Stimulated activated CD4-positive, alpha-beta T cell treated with anti-CD3 and anti-CD28 coated beads, Interleukin-15, amount 100 ng/mL, for 48 hours (primary cell): ENCODE data around the gene ACSL5.
A peak's percentile ranks its signal among the peaks of the same experiment; 100 is the strongest.

Source experiments
- DNase-seq, 2 donors: peaks; one replicate each; pipeline ENCODE4 v3.0.0-alpha.2; 2020; ENCODE audit warnings: low read depth in 2 of 2

ACSL5 gene

DNA sequence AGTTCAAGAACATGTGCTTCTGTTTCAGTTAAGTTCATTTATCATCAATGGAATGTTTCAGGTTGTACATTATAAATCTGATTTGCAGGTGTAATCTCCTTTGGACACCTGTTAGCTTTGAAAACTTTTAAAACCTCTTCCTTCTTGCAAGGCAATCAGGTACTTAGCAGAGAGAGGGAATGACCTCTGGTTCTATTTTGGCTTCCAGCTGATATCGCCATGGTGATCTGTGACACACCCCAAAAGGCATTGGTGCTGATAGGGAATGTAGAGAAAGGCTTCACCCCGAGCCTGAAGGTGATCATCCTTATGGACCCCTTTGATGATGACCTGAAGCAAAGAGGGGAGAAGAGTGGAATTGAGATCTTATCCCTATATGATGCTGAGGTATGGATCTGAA, 35.4 kb downstream of the ACSL5 start:
- no peak for DNase-seq

DNA sequence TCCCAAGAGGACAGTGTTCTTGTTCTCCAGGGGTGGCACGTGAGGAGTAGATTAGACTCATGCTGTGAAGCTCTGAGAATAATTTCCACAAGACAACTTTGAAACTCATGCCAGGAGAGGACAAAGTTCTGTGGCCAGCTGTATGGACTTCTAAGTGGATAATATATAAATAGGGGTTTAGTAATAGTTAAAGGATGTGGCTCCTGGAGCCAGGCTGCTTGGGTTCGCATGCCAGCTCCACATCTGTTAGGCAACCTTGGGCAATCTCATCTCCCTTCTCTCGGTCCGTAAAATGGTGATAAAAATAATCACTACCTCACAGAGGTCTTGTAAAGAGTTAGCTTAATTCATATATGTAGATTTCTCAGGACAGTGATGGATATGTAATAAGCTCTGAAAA, 35.8 kb downstream of the ACSL5 start:
- DNase-seq: no peak

DNA sequence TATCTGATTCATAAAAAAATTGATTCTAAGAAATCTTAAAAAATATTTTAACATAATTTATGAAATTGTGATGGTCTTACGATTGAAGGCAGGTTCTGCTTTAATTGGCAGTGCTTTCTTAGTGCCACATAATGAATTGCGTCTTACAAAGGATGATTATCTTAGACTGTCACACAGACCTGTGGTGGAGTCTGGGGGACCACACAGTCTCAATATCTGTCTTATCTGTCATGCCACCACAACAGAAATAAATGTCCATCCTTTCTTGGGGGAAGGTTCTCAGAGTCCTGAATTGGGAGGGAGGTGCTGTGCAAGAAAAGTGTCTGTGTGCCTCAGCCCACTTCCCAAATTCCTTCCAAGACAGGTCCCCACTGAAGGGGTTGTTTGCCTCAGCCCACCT, 38.8 kb downstream of the ACSL5 start:
- DNase-seq: no peak

DNA sequence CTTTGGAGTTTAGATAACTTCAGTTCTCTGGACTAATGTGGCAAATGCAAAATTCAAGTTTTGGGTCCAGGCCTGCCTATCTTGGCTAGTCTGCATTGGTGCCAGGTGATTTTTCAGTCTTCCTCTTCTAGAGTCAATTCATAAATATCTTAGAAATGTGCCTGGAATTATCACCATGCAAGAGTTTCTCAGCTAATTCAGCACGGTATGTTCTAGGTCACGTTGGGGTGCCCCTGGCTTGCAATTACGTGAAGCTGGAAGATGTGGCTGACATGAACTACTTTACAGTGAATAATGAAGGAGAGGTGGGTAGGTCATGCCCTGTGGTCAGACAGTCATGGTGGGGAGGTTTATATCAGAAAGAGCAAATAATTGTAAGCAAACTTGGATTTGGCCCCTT, 47.8 kb downstream of the ACSL5 start:
- no peak for DNase-seq

DNA sequence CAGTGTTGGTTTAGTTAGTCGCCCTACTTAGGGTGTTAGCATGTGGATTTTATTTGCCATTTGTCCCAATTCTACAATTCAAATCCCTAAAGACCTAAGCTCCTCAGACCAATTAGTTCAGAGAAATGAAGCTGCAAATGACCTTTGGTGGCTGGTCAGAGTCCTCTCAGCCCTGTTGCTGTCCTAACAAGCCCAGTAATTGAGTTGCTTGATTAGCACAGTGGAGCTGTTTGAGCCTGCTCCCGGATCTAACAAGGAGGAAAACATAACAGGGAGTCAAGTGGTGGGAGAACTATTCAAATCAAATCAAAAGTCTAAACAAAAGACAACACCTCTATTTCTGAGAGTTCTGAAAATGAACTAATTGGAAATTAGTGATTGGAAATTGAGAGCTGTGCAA, 50.7 kb downstream of the ACSL5 start:
- DNase-seq: no peak

DNA sequence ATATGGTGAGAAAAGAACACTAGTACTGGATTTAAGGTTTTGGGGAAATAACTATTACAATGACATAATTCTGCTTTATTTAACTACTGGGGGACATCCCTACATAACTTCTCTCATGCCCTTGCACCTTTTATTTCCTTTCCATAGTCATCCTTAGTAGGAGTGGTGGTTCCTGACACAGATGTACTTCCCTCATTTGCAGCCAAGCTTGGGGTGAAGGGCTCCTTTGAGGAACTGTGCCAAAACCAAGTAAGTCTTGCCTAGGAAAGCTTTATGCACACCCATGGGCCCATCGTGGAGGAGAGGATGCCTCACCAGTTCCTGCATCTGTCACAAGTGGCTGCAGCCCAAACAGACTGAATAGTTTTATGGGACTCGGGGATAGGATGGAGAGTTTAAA, 52.2 kb downstream of the ACSL5 start:
- no peak for DNase-seq

DNA sequence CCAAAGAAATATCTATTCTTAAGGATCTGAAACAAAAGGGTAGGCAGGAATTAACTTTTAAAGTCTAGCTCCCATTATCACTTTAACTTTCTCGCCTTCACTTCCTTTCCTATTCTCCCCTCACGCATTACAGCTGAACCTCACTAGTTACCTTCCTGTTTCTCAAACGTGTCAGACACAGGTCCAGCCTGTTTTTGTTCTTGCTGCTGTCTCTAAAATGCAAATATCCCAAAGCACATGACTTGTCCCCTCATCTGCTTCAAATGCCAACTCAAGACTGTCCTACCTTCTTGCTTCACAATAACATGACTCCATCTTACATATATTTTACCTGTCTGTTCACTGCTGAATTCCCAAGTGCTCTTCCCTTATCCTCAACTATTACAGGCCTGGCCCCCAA, 55.2 kb downstream of the ACSL5 start:
- DNase-seq: no peak

DNA sequence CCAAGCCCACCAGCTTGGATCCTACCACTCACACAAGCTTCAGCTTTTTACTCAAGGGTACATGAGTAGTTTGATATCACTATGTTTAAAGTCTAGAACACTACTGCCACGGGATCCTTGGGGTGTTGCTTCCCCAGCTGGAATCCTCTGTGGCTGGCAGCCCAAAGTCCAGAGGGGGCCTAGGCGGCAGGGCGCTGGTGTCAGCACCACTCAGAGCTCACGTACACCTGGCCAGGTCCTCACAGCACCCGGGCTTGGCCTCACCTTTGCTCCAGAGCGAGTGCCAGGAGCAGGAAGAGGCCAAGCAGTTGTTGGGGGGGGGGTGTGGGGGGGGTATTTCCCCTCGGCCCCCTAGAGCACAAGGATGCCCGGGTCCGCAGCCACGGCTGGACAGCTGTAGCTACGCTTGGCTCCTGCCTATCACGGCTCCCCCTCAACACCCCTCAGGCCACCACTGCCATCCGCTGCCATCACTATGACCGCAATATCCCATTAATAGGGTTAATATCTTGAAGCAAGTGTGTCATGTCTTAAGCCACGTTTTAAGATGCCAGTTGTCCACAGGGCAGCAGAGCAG, 55.8 kb downstream of the ACSL5 start:
- no peak for DNase-seq

DNA sequence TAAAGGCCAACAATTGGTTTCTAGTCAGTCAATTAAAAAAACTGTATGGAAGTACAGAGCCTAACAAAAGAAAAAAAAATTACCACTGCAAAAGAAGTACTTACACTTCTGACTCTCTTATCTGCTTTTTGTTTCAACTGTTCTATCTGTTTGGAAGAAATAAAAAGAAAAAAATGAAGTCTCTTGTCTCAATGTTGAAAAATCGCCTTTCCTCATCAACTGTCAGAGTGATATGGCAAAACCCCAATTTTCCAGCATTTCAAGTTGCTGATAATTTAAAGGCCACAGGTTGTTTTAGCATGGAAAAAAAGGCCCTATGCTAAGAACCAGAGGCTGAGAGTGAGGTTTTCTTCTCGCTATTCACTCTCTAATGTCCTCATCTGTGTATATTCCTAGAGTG, 59.2 kb downstream of the ACSL5 start:
- DNase-seq: no peak

DNA sequence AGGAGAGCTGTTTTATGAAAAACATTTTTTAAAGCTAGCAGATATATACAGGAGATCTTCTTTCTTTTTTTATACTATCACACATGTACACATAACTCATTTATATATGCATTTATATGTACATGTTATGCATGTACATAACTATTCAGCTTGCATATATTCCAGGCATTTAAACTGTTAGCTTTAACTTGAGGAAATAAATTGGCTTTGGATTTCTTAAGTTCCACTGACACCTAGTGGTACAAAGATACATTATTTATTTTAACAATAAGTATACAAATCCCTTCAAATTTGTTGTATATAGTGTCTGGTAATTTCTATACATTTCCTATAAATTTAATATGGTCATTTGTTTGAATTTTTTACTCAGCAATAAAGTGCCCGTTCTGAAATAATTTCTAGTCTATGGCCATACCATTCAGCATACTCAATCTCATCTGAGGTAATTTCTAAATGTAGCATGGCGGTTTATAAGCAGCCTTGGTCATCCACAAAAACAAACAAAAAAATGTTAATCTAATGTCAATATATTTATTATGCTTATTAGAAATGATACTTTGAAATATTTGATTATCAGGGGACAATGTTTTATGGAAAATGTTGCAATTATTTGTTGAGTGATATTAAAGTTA, 61.2 kb downstream of the ACSL5 start:
- no peak for DNase-seq

DNA sequence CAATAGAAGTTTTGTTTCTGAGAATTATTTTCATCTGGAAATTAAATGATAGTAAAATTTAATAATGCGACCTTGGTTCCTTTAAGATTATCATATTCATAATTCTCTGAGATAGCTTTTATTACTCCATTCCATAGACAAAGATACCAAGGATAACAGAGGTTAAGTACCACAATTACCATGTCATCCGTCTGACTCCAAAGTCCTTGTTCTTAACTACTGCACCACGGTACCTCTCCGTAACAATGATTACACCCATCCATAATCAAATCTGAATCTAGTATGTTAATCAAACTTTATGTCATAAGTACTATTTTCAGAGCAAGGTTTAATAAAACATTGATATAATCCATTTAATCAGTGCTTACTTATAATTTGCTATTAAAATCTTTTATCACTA, 64.4 kb downstream of the ACSL5 start:
- DNase-seq: no peak

DNA sequence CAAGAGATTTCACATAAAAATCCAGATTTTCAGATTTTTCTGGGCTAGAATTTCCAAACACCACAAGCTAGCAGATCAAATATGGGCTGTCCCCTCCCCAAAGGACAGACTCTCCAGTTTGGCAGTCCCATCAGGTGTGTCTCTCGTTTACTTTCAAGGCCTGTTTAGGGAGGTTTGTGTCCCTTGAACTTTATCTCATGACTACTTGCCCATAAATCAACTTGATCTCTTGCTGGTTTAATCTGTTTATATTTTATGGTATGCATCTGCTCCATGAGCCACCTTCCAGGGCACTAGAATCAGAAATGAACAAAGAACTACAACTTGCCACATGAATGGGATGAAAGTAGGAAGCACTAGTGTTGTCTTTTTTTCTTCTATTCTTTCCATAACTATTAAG, 67.6 kb downstream of the ACSL5 start:
- no peak for DNase-seq

DNA sequence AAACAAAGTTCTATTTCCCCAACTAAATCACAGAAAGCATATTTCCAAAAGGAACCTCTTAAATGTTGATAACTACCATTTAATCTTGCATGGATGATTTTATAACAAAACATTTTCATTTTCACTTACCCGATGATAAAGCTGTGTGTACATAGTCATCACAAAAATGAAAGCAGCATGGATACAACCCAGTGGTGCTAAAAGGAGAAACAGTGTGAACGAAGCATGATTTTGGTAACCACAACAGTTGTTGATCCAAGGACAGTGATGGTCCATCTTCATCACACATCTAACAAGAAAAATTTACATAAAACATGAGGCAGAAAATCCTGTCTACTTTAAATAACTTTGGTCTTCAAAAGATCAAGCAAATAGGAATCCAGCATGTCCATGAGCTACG, 68.1 kb downstream of the ACSL5 start:
- DNase-seq: no peak

DNA sequence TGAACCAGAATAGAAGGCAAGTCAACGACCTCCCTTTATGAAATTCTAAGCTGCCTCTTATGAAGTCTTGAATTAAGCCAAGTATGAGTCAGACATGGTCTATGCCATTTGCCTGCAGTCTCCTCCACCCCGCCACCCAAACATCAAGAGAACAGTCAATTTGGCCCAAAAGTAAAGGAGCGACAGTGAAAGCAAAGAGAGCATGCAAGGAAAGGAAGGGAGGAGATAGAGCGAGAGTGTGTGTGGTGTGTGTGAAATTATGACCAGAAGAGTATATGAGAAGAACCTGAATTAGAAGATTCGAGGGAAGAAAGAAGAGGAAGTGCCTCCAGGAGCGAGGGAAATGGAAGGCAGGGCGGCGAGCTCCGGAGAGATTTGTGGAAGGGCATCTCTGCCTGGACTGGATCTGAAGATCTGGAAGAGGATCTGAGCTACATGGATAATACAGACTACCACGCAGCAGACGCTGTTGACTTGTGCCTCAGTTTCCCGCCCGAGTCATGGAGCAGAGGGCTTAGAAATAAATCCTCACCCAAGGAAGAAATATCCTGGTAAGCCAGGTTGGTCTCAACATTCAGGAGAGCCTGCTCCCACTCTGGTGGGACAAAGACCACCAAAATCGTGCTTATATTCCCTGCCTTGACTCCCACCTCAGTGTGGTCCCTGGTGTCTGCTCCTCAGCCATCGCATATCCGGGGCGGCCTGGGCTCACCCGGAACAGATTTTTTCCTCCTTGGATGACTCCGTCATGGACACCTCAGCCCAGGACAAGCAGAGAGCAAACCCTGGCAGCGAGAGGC, 72.3 kb downstream of the ACSL5 start:
- DNase-seq: no peak

DNA sequence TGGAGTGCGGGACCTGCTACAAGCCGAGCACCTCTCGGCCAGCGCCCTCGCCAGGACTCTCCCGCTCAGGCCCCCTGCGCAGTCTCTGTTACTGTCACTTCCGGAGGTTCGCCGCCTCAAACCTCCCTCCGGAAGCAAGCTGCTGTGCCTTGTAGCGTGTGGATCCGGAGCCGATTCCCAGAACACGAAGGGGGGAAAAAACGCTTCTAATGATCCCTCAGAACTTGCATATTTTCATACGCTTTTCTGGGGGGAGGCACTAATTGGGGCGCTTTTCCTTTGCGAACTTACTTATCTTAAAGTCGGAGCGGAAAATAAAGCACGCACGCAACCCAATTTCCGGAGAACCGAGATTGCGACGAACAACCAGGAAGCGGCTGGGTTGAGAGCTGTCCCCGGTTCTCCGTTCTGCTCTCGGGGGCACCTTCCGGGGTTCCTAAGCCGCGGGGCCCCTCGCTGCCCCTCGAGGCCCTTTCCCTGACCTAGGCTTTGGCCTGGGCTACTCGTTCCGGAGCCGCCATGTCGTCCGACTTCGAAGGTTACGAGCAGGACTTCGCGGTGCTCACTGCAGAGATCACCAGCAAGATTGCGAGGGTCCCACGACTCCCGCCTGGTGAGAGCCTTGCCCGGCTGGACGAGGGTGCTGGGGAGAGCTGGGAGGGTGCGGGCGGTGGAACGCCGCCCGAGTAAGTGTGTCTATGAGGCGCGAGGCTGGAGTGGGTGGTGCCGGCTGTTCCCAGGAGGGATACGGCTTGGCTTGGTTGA, 73.1 kb downstream of the ACSL5 start, which contains the start of the genes VTI1A and ZDHHC6:
TSS of gene VTI1A (plus strand) at position 361 of the 765 bp plus-strand sequence. CDS start at position 520, 159 bp downstream.
TSS of gene ZDHHC6 (minus strand) at position 60 of the 765 bp plus-strand sequence. CDS start 1,478 bp downstream, outside the sequence.
- DNase-seq: peak; percentile 68 to 72

DNA sequence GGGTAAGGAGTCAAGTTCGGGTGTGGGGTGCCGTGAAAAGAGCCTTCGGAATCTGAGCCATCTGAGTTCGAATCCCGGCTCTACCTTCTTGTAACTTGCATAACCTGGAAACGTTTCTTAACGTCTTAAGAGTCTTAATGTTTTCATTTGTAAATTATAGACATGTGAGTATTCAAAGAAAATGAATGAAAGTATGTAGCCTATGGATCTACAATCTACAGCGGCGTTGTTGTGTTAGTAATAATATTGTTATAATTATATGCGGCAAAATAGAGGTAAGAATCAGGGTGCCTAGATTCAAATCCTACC, 73.7 kb downstream of the ACSL5 start:
- no peak for DNase-seq

DNA sequence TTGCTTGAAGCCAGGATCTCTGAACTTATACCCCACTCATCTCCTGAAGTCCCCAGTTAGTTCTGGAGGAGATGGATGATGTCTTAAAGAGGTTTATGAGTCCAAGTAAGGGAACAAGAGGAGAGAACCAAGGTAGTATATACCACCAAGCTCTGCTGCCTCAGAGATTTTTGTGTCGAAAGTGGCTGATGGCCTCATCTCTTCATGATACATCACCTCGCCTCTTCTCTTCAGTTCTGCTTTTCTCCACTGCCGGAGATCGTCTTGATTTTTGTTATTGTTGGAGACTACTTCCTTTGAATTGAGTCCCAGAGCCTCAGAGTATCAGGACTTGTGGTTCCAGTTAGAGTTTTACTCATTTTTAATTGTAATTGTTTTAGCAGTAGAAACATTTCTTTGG, 75.0 kb downstream of the ACSL5 start:
- no peak for DNase-seq

DNA sequence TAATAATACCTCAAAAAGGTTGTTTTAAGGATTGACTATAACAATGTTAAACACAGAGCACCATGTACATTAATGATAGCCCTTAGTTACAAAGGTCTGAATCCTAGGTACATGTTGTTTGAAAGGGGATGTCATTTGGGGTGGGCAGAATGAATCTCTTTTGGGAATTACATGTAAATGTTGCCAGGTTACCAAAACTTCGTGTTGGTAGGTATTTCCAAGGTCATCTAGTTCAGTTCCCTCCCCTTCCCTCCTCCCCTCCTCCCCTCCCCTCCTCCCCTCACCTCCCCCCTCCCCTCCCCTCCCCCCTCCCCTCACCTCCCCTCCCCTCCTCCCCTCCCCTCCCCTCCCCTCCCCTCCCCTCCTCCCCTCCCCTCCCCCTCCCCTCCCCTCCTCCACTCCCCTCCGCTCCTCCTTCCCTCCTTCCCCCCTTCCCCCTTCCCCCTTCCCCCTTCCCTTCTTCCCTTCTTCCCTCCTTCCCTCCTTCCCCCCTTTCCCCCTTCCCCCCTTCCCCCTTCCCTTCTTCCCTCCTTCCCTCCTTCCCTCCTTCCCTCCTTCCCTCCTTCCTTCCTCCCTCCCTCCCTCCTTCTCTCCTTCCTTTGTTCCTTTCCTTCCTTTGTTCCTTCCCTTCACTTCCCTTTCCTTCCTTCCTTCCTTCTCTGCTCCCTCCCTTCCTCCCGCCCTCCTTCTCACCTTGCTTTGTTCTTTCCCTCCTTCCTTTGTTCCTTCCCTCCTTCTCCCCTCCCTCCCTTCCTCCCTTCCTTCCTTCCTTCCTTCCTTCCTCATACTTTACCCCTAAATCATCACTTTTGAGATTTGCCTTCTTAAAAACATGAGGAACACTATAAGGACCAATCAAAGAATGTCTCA, 81.2 kb downstream of the ACSL5 start:
- no peak for DNase-seq

DNA sequence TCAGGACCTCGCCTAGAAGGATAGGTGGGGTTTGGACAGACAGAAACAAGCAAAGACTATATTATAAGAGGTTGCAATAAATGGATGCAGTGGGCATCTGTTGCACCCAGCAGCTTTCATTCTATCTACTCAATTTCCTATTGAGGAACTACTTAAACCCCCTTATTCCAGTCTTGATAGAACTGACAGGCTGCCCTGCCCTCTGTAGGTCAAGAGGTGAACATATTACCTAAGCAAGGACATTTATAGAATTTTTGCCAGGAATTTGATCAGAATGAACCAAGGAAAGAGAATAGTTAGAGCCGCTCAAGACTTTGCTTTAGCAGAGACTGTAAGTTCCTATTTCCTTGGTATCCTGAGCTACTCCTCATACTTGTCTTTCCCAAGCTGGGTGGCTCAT, 82.6 kb downstream of the ACSL5 start:
- no peak for DNase-seq

DNA sequence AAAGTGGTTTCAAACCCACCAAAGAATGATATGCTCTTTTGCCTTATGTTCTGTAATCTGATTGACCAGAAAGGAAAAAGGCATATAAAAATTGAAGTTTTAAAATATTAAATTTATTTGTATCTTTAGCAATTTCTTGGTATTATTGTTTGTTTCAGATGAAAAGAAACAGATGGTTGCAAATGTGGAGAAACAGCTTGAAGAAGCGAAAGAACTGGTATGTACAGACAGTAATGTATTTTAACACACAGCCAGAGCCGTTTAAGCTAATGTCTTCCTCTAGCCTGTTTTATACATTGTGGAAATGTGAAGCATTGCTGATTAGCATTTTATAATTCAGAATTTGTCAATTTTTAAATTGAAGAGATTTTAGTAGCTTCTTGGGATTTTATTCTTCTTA, 86.5 kb downstream of the ACSL5 start:
- DNase-seq: no peak
